ENCODE data around the gene GPRC6A.

DNA sequence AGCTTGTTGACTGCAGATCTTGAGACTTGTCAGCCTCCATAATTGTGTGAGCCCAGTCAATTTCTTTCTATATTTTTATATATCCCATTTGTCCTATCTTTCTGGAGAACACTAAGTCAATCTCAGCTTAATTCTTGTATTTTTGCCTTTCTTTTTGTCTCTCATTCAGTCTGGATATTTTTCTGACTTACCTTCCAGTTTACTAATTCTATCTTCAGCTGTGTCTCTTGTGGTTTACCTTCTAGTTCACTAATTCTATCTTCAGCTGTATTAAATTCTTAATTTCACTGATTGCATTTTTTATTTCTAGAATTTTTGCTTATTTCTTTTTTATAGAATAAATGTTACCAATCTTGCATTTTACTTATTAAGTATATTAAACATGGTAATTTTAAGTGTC is 30.4 kb upstream of the GPRC6A start:
- TF ChIP-seq, protein P1, sequence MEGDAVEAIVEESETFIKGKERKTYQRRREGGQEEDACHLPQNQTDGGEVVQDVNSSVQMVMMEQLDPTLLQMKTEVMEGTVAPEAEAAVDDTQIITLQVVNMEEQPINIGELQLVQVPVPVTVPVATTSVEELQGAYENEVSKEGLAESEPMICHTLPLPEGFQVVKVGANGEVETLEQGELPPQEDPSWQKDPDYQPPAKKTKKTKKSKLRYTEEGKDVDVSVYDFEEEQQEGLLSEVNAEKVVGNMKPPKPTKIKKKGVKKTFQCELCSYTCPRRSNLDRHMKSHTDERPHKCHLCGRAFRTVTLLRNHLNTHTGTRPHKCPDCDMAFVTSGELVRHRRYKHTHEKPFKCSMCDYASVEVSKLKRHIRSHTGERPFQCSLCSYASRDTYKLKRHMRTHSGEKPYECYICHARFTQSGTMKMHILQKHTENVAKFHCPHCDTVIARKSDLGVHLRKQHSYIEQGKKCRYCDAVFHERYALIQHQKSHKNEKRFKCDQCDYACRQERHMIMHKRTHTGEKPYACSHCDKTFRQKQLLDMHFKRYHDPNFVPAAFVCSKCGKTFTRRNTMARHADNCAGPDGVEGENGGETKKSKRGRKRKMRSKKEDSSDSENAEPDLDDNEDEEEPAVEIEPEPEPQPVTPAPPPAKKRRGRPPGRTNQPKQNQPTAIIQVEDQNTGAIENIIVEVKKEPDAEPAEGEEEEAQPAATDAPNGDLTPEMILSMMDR (IDR thresholded peaks at IDR 0.05; ENCODE audit: low read depth, low read length, missing input control) = no peak
- TF ChIP-seq YY1 (IDR thresholded peaks at IDR 0.05) = no peak
- TF ChIP-seq JUND (IDR thresholded peaks at IDR 0.05) = no peak
- TF ChIP-seq FOXA1 (IDR thresholded peaks at IDR 0.05) = no peak
- TF ChIP-seq, protein P2, sequence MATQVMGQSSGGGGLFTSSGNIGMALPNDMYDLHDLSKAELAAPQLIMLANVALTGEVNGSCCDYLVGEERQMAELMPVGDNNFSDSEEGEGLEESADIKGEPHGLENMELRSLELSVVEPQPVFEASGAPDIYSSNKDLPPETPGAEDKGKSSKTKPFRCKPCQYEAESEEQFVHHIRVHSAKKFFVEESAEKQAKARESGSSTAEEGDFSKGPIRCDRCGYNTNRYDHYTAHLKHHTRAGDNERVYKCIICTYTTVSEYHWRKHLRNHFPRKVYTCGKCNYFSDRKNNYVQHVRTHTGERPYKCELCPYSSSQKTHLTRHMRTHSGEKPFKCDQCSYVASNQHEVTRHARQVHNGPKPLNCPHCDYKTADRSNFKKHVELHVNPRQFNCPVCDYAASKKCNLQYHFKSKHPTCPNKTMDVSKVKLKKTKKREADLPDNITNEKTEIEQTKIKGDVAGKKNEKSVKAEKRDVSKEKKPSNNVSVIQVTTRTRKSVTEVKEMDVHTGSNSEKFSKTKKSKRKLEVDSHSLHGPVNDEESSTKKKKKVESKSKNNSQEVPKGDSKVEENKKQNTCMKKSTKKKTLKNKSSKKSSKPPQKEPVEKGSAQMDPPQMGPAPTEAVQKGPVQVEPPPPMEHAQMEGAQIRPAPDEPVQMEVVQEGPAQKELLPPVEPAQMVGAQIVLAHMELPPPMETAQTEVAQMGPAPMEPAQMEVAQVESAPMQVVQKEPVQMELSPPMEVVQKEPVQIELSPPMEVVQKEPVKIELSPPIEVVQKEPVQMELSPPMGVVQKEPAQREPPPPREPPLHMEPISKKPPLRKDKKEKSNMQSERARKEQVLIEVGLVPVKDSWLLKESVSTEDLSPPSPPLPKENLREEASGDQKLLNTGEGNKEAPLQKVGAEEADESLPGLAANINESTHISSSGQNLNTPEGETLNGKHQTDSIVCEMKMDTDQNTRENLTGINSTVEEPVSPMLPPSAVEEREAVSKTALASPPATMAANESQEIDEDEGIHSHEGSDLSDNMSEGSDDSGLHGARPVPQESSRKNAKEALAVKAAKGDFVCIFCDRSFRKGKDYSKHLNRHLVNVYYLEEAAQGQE (IDR thresholded peaks at IDR 0.05) = no peak
- no peak for TF ChIP-seq SP1 (IDR thresholded peaks at IDR 0.05)
- TF ChIP-seq RAD21 (IDR thresholded peaks at IDR 0.05) = no peak
- no peak for TF ChIP-seq EGR1 (IDR thresholded peaks at IDR 0.05; ENCODE audit: low read depth in 2 of 2)
- TF ChIP-seq GABPA (IDR thresholded peaks at IDR 0.05 in 1 of 2, conservative IDR thresholded peaks at IDR 0.05 in 1 of 2) = no peak

Measured in liver (tissue), 3 donors.